HEK293 (cell line): ENCODE results near the gene EIF1AX.

Experiments
- CTCF ChIP-seq: fragments of 450-650 bp; formaldehyde crosslinking; IDR thresholded peaks from 2 replicates; pipeline ENCODE4 v1.5.1; 2016; ENCODE audit warnings: missing biosample characterization, missing genetic modification characterization
- PBX3 ChIP-seq: sonication (generic); formaldehyde crosslinking; IDR thresholded peaks from 2 replicates; pipeline ENCODE4 v1.8.1; 2022; ENCODE audit warnings: mild to moderate bottlenecking, moderate library complexity, missing genetic modification reagents
- YY1 ChIP-seq: fragments of 450-650 bp; formaldehyde crosslinking; IDR thresholded peaks from 2 replicates; pipeline ENCODE4 v1.5.1; 2018; ENCODE audit warnings: missing biosample characterization, missing genetic modification characterization
- ZBTB7A ChIP-seq: fragments of 450-650 bp; formaldehyde crosslinking; IDR thresholded peaks from 2 replicates; pipeline ENCODE4 v1.5.1; 2016; ENCODE audit warnings: low read depth, missing biosample characterization, missing genetic modification characterization
- ZNF792 ChIP-seq: fragments of 450-650 bp; formaldehyde crosslinking; IDR thresholded peaks from 2 replicates; pipeline ENCODE4 v1.5.1; 2016; ENCODE audit warnings: missing biosample characterization, missing genetic modification characterization

- no peak for TF ChIP-seq ZNF792
- no peak for TF ChIP-seq CTCF (tag by site-specific recombination)
- no peak for TF ChIP-seq ZBTB7A (tag by site-specific recombination)
- no peak for TF ChIP-seq PBX3
- no peak for TF ChIP-seq YY1 (tag by site-specific recombination)
Measured at GRCh38 chrX:20173856-20174255, 32.2 kb upstream of the EIF1AX start.
